C1 segment of cervical spinal cord (tissue), 14 donors: ENCODE results near the gene FLAD1.

Experiments
- DNase-seq, 14 donors: peaks; one replicate each; lab custom pipeline; 2025; lab: John Stamatoyannopoulos, UW

The FLAD1 gene

DNA sequence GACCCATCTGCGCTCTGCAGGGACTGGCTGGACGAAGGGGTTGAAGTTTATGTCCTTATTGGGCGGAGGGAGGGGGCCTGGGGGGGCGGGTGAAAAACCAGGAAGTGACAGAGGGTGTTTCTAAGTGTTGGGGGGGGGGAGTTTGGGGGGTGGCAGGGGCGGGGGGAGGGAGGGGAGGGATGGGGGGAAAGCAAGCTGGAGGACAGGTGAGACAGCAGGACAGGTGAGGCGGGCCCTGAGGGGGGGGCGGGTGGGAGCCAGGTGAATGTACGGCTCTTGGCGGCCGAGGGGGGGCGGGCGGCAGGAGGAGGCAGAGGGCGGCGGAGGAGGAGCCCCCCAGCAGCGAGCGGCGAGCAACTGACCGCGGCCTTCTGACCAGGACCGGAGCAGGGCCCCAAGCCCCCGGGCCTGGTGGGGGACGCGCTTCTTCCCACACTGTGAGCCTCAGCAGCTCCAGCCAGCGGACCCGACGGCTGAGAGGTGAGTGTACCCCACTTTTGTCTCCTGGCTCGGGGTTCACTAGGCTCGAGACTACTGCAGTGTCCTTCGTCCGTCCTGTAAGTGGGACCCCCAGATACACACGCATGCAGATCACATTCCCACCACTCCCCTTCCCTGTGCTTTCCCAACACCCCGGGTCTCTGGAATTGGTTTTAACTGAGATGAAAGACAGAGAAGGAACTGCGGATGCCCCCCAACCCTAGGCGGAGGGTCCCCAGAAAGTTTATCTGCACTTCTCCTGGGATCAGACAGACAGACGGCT is 19.5 kb downstream of the FLAD1 start, which contains the start of gene ZBTB7B:
Gene ZBTB7B, plus strand, starts transcription at position 339 of the 763 bp plus-strand sequence. CDS start 11,859 bp downstream, outside the sequence.
- peak in 7 of 14 donors; percentile 50 to 91 (median 66) for DNase-seq

GRCh38 chr1:155003227-155003765 is 20.2 kb downstream of the FLAD1 start:
- peak in 7 of 14 donors; percentile 41 to 79 (median 64) for DNase-seq

DNA sequence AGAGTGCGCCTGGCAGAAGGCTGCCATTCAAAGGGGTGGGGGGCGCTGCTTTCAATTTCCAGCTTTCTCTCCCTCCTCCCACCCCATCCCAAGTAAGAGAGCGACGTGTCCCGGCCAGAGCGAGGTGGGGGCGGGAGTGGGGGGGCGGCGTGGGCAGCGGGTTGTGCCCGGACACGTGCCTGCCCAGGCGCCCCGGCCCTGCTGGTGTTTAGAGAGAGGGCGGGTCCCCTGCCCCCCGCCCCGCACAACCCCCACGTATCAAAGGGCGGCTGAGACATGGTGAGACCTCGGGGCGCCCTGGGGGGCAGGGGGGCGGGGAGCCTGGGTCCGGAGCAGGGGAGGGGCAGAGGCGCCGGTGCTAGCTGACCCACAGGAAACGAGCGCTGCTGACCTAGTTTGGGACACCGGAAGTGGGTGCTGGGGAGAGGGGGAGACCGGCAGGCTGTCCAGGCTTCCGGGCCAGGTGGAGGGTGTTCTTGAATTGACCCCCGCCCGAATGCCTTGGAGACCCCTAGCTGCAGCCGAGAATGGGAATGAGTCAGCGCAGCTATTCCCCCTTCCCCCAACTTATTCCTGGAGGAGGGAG is 20.7 kb downstream of the FLAD1 start:
- peak in 12 of 14 donors; percentile 51 to 89 (median 61) for DNase-seq

DNA sequence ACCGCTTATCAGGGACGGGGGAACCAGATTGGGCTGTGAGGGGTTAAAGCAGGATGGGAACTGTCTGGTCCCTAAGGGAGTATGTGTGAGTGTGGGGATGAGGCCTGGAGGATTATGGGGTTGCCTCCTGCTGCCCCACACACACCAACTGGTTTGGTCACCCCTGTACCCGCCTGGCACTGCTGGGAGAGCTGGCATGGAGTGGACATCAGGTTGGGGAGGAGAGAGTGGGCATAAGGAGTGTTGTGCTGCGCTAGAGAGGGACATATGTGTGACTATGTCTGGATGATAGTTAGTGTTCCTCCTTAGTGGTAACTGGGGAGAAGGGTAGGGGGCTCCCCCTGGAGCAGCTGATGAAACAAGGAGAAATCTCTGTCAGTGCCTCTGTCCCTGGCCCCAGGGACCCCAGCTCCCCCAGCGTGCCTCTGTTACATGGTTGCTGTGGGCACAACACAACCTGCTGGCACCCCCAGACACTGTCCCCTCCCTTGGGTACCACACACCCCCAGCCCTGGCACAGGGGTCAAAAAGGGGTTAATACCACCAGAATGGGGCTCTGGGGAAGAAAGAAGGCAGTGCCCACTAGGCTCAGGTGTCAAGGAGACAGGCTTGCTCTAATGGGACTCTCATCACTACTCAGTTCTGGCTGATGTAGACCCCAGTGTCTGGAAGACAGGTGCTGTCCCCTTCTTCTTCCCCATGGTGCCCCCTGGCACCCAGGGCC is 21.4 kb downstream of the FLAD1 start:
- DNase-seq = peak in 7 of 14 donors; percentile 48 to 81 (median 65)

GRCh38 chr1:155005076-155006011 is 22.2 kb downstream of the FLAD1 start:
- DNase-seq = peak in 11 of 14 donors; percentile 53 to 83 (median 71)

DNA sequence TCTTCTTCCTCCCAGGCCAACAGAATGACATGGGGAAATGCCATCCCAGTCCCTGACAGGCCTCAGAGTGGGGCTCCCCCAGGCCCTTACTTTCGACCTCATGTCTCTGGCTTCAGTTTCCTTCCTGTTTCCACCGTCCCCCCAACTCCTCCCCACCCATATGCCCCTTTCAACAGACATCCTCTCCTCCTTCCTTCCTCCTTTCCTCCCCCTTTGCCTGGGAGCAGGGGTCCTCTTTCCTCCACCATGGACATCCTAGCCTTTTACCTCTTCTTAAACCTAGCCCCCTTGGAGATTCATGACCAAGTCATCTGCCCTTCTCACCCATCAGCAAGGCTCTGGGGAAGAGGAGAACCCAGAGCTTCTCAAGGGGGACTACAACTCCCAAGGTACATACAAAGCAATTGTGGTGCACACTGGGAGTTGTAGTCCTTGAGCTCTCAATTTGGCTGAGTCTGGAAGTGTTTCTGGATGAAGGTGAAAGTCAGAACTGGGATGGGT is 23.5 kb downstream of the FLAD1 start:
- DNase-seq = peak in 7 of 14 donors; percentile 31 to 71 (median 52)

DNA sequence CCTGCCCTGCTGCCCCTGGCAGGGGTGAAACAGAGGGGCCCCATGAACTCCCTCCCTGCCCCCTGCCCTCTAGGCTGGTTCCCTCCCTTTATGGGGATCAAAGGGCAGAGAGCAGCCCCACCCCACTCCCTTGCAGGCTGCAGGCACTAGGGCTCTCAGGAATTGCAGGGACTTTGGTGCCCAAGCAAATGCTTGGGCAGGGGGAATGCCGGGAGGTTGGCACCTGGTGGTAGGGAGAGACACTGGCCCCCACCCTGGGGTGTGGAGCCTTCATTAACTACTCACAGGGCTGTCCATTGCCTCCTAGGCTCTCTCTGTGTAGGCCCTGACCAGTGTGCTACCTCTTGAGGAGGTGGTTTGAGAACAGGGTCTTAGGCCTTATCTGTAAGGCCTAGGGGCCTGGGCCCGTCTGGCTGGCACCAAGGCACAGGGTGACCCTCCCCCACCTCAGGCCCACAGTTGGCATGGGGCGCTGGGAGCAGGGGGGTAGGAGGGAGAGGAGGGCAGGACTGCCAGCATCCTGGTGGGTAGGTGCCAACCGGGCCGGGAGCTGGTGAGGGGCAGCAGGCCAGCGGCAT is 24.2 kb downstream of the FLAD1 start:
- peak in 9 of 14 donors; percentile 25 to 77 (median 52) for DNase-seq

GRCh38 chr1:155008015-155008941 is 25.1 kb downstream of the FLAD1 start:
- DNase-seq = peak in 8 of 14 donors; percentile 22 to 67 (median 50)

DNA sequence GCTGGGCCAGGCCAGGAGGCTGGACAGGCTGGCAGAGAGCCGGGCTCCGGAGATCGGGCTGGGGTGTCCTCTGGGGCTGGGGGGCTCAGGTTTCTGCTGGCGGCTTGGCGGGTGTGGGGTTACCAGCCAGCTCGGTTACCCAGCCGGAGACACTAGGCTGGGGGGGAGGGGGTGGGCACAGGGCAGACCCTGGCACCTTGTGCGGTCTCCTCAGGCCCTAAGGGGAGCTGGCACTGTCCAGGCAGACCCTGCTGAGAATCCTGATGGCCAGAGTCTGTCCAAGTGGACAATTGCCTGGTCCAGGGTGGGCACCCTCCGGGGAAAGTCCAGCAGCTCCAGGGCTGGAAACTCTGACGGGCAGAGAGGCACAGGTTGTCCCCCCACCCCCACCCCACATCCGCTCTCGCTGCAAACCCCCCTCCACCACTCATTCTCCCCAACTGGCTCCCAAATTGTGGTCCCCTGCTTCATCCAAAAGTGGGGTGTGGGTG is 26.1 kb downstream of the FLAD1 start:
- peak in 2 of 14 donors; percentile 16 to 34 for DNase-seq

- no peak for DNase-seq
Measured at GRCh38 chr1:155009742-155010141, 26.6 kb downstream of the FLAD1 start.

- peak in 2 of 14 donors; percentile 16 to 31 for DNase-seq
Measured at GRCh38 chr1:155010211-155010918, 27.2 kb downstream of the FLAD1 start.

GRCh38 chr1:155011004-155011416 is 27.9 kb downstream of the FLAD1 start:
- no peak for DNase-seq

DNA sequence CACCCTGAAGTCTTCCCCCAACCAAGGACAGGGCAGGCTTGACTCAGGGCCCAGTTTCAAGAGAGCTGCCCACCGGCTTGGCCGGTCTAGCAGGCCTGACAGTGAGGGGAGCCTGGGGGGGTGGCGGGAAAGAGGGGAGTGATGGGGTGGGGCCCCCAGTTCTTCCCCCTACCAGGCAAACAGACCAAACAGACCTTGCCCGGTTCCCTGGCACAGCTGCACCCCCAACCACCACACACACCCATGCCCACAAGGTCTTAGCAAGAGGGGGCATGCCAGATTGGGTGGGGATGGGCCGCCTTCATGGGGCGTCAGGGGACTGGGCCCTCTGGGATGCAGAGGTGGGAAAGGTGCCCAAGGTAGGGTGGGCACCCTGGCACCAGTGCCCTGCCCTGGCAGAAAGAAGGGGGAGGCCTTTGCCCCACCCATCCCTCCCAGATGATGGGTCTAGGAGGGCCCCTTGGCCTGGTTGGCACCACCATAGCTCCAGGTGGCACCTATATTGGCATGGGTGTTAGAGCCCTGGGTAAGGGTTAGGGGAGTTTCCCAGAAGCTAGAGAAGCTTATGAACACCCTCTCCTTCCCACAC is 28.4 kb downstream of the FLAD1 start:
- no peak for DNase-seq

GRCh38 chr1:155012026-155012546 is 28.9 kb downstream of the FLAD1 start:
- peak in 12 of 14 donors; percentile 18 to 93 (median 70) for DNase-seq

DNA sequence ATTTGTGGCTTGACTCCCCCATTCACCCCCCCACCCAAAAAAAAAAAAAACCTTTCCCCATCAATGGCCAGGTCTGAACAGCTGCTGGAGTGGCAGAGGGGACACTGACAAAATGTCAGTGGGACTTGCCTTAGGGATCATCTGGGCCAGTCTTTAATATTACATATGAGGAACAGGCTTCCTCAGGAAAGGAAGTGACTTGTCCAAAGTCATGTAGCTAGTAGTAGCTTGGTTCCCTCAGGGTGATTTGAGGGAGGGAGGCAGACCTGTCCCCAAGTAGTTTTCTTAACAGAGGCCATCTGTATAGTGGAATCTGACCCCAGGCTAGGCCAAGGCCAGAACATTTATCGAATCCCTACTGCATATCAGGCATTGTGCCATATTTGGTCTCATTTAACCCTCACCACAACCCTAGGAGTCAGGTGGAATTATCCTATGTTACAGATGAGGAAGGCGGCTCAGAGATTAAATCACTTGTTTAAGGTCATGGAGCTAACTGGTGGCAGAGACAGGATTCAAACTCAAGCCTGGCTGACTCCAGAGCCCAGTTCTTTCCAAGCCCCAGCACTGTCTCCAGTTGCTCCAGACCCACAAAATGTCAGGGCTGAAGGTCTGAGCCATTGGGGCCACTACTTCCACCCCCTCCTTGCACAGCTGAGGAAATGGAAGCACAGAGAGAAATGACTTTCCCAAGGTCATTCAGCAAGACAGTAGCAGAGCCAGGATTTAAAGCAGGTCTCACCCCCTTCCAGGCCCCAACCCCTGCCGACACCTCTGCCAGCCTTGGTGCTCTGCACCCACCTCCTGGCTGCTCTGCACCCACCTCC is 29.8 kb downstream of the FLAD1 start:
- DNase-seq = no peak

GRCh38 chr1:155013632-155014031 is 30.5 kb downstream of the FLAD1 start:
- DNase-seq = no peak
